Mammary epithelial cell (primary cell): ENCODE measurements around the gene ABHD16A.

Source experiments
- CTCF ChIP-seq, 2 donors: IDR thresholded peaks in 1 of 2; conservative IDR thresholded peaks in 1 of 2; 2 replicates each; pipeline ENCODE4 v1.5.1; 2011 to 2012; ENCODE audit warnings: inconsistent platforms in 2 of 2, low read length in 2 of 2, mild to moderate bottlenecking in 2 of 2, control low read depth in 1 of 2, low read depth in 1 of 2; ENCODE audit not compliant: insufficient read depth in 1 of 2; ENCODE audit errors: extremely low read depth in 1 of 2
- EZH2 ChIP-seq: IDR thresholded peaks from 2 replicates; pipeline ENCODE4 v1.6.1; 2012; ENCODE audit warnings: low read length, inconsistent platforms, borderline replicate concordance

GRCh38 chr6:31659649-31660380, 43.3 kb downstream of the ABHD16A start:
- no peak for TF ChIP-seq CTCF (conservative IDR thresholded peaks at IDR 0.05 in 1 of 2, IDR thresholded peaks at IDR 0.05 in 1 of 2; ENCODE audit: extremely low read depth in 1 of 2, insufficient read depth in 1 of 2, low read depth in 1 of 2, low read length in 2 of 2)
- TF ChIP-seq EZH2 = no peak
